GM18951 (cell line): Measurements from ENCODE around the gene FAM76B.

Source experiments
- POLR2A ChIP-seq: IDR thresholded peaks from 4 replicates; pipeline ENCODE4 v1.6.1; 2011; ENCODE audit warnings: mild to moderate bottlenecking; ENCODE audit not compliant: insufficient read length, insufficient read depth; ENCODE audit errors: extremely low read depth
- in situ Hi-C: fragments of 300-500 bp; cut with MboI; formaldehyde crosslinking; loops from one replicate; pipeline ENCODE4 v1.12.0; 2022; ENCODE audit warnings: low sequenced_read_pairs, mixed read lengths, inconsistent platforms; ENCODE audit not compliant: unreplicated experiment

Gene FAM76B

GRCh38 chr11:95734009-95734572 lies 55.5 kb downstream of the FAM76B start:
- in situ Hi-C loops: no loop called here
- no peak for TF ChIP-seq POLR2A

DNA sequence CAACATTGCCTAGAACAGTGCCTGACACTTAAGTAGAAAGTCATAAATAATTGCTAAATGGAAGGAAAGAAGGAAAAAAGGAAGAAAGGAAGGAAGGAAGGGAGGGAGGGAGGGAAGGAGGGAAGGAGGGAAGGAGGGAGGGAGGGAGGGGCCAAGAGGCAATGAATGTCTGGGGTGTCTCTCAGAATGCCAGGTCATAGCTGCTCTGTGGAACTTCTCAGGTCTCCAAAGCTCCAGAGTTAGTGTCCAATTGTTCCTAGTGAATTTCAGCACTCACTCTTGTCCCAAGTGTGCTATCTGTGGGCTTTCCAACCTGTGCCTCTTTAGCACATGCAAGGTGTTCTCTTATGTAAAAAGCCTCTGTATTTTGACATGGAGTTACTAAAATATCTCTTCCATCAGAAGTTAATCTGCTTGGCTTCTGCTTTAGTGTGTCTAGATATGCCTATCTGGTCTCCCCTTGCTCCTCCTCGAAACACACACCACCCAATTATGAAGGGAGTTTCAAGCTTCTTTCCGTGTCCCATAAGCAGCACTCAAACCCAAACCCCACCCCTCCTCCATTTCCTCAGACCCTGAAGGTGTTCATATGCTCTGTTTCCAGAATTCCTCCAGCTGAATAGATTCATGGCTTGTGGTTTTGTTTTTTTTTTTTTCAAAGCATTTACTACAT lies 56.5 kb downstream of the FAM76B start:
- in situ Hi-C loops: no loop called here
- no peak for TF ChIP-seq POLR2A

DNA sequence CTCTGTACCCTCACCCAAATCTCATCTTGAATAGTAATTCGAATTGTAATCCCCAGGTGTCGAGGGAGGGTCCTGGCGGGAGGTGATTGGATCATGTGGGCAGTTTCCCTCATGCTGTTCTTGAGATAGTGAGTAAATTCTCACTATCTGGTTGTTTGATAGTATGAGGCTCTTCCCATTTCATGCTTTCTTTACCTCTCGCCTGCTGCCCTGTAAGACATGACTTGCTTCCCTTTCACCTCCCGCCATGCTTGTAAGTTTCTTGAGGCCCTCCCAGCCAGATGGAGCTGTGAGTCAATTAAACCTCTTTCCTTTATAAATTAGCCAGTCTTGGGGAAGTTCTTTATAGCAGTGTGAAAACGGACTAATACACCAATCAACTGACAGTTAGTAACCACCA lies 60.1 kb downstream of the FAM76B start:
- in situ Hi-C loops: no loop called here
- TF ChIP-seq POLR2A: no peak

DNA sequence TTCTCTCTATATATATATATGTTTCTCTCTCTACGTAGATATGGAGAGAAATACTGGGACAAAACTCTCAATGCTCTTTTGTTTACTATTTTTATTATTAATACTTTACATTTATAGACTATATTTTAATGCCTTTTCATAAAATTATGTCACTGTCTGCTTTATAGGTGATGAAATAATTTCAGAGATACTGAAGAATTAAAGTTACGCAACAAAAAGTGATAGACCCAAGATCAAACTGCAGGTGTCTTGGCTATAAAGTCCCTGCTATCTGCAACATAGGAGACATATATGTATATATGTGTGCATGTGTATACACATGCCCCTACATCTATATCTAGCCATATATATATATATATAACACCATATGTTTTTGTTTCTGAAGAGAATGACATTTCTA lies 60.8 kb downstream of the FAM76B start:
- TF ChIP-seq POLR2A: no peak
- in situ Hi-C loops: no loop called here

GRCh38 chr11:95728094-95728493 lies 61.5 kb downstream of the FAM76B start:
- TF ChIP-seq POLR2A: no peak
- in situ Hi-C loops: no loop called here

DNA sequence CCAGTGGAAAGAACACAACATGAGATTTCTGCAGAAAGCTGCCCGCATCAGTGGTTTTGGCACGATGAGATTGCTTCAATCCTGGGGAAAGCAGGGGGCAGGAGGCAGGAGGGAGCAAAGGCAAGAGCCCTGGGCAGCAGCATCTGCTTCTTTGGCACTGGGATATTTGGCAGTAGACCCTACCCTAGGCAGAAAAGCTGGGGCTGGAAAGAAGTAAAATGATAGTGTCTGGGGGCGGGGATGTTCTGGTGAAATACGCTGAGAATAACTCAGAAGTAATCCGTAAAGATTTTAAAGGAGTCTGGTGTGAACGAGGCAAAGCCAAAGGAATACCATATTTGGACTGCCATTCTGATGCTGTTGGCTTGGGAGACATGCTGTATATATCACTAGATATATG lies 62.0 kb downstream of the FAM76B start:
- no peak for TF ChIP-seq POLR2A
- in situ Hi-C loops: no loop called here

GRCh38 chr11:95727111-95727510 lies 62.5 kb downstream of the FAM76B start:
- in situ Hi-C loops: no loop called here
- no peak for TF ChIP-seq POLR2A

DNA sequence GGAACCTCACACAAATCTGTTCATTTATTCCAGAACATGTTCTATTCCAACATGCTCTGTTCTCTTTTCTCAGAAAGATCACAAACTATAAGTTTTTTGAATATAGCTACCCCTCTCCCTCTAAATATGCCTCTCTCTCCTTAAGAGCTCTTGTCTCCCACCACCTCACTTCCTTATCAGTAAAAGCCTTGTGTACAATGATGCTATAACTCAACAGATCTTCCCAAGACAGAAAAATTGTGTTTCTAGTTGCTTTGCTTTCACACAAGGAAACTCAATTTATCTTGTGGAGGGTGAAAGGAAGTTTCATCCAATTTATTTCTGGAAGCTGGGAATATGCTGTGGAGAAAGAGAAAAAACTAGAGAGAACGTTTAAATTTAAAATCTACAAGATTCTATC lies 64.4 kb downstream of the FAM76B start:
- TF ChIP-seq POLR2A: no peak
- in situ Hi-C loops: no loop called here

- in situ Hi-C loops: no loop called here
- TF ChIP-seq POLR2A: no peak
Measured at GRCh38 chr11:95723361-95723942, 66.1 kb downstream of the FAM76B start.

- no peak for TF ChIP-seq POLR2A
- in situ Hi-C loops: no loop called here
Measured at GRCh38 chr11:95720195-95720594, 69.4 kb downstream of the FAM76B start.
